ENCODE measurements around the gene FBXO8.

FBXO8 gene

GRCh38 chr4:174244441-174244840 is 39.0 kb downstream of the FBXO8 start:
- Histone ChIP-seq H3K4me1 (ENCODE audit: insufficient read depth, low read length, poor library complexity, severe bottlenecking) (peaks cover 4% of the 10 kb centered on the region), H3K9me3 (ENCODE audit: insufficient read depth, low read depth, low read length) (no peaks in the 10 kb centered on the region), H3K27me3 (ENCODE audit: insufficient read depth, low read length, poor library complexity, severe bottlenecking) (no peaks in the 10 kb centered on the region), H3K9me2 (replicated peaks; ENCODE audit: low read depth, low read length) (no peaks in the 10 kb centered on the region), H4K20me1 (ENCODE audit: insufficient read depth, low read length, poor library complexity, severe bottlenecking) (no peaks in the 10 kb centered on the region), H3K79me2 (ENCODE audit: insufficient read depth, low read length) (no peaks in the 10 kb centered on the region), H3K4me2 (ENCODE audit: low read depth, low read length, poor library complexity, severe bottlenecking) (no peak overlapping the region), H3K9ac (ENCODE audit: low read depth, low read length, poor library complexity, severe bottlenecking) (no peak overlapping the region), H2AFZ (ENCODE audit: low read length) (no peak overlapping the region), H3F3A (ENCODE audit: low read depth) (no peaks in the 10 kb centered on the region), H3K36me3 (ENCODE audit: insufficient read depth, low read length) (0 out of 2 replicates have a peak, but pooled peaks cover 1% of the 10 kb centered on the region), H3K4me3 (ENCODE audit: low read length, poor library complexity, severe bottlenecking) (no peak overlapping the region)
- TF ChIP-seq EZH2phosphoT487 (IDR thresholded peaks at IDR 0.05; ENCODE audit: borderline replicate concordance) = no peak

GRCh38 chr4:174241162-174241561 is 42.3 kb downstream of the FBXO8 start:
- Histone ChIP-seq H4K20me1 (ENCODE audit: insufficient read depth, low read length, poor library complexity, severe bottlenecking) (no peaks in the 10 kb centered on the region), H3K9me3 (ENCODE audit: insufficient read depth, low read depth, low read length) (no peaks in the 10 kb centered on the region), H3K79me2 (ENCODE audit: insufficient read depth, low read length) (no peaks in the 10 kb centered on the region), H3K27me3 (ENCODE audit: insufficient read depth, low read length, poor library complexity, severe bottlenecking) (no peaks in the 10 kb centered on the region), H3K4me2 (ENCODE audit: low read depth, low read length, poor library complexity, severe bottlenecking) (no peak overlapping the region), H3K9me2 (replicated peaks; ENCODE audit: low read depth, low read length) (no peaks in the 10 kb centered on the region), H3K4me3 (ENCODE audit: low read length, poor library complexity, severe bottlenecking) (no peak overlapping the region), H3F3A (ENCODE audit: low read depth) (no peaks in the 10 kb centered on the region), H3K9ac (ENCODE audit: low read depth, low read length, poor library complexity, severe bottlenecking) (no peak overlapping the region), H3K36me3 (ENCODE audit: insufficient read depth, low read length) (peaks cover 9% of the 10 kb centered on the region; the same call in 1 of the 2 replicates), H3K4me1 (ENCODE audit: insufficient read depth, low read length, poor library complexity, severe bottlenecking) (peaks cover 4% of the 10 kb centered on the region), H2AFZ (ENCODE audit: low read length) (no peak overlapping the region)
- TF ChIP-seq EZH2phosphoT487 (IDR thresholded peaks at IDR 0.05; ENCODE audit: borderline replicate concordance) = no peak

DNA sequence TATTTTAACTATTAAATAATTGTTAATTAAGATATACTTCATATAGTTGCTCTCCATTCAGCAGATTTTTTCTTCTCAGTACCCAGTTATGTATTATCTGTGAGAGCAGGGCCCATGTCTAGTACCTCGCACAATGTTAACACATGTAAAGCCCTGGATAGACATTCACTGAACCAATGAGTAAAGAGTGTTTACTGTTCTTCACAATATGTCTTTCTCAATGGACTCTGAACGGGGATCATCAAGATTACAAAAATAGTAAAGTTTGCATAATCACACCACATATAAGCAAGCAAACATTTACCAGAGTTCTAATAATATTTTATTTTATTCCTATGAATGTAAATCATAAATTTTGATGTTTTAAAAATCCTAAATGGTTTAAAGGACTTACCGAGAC is 47.1 kb downstream of the FBXO8 start:
- Histone ChIP-seq H3K9ac (ENCODE audit: low read depth, low read length, poor library complexity, severe bottlenecking) (no peak overlapping the region), H3K27me3 (ENCODE audit: insufficient read depth, low read length, poor library complexity, severe bottlenecking) (no peaks in the 10 kb centered on the region), H3K9me3 (ENCODE audit: insufficient read depth, low read depth, low read length) (no peaks in the 10 kb centered on the region), H3F3A (ENCODE audit: low read depth) (no peaks in the 10 kb centered on the region), H3K9me2 (replicated peaks; ENCODE audit: low read depth, low read length) (no peaks in the 10 kb centered on the region), H3K4me2 (ENCODE audit: low read depth, low read length, poor library complexity, severe bottlenecking) (no peak overlapping the region), H4K20me1 (ENCODE audit: insufficient read depth, low read length, poor library complexity, severe bottlenecking) (no peaks in the 10 kb centered on the region), H2AFZ (ENCODE audit: low read length) (no peak overlapping the region), H3K4me3 (ENCODE audit: low read length, poor library complexity, severe bottlenecking) (no peak overlapping the region), H3K36me3 (ENCODE audit: insufficient read depth, low read length) (peaks cover 9% of the 10 kb centered on the region; the same call in 1 of the 2 replicates), H3K4me1 (ENCODE audit: insufficient read depth, low read length, poor library complexity, severe bottlenecking) (no peaks in the 10 kb centered on the region), H3K79me2 (ENCODE audit: insufficient read depth, low read length) (no peaks in the 10 kb centered on the region)
- no peak for TF ChIP-seq EZH2phosphoT487 (IDR thresholded peaks at IDR 0.05; ENCODE audit: borderline replicate concordance)
- TF ChIP-seq, protein P1, sequence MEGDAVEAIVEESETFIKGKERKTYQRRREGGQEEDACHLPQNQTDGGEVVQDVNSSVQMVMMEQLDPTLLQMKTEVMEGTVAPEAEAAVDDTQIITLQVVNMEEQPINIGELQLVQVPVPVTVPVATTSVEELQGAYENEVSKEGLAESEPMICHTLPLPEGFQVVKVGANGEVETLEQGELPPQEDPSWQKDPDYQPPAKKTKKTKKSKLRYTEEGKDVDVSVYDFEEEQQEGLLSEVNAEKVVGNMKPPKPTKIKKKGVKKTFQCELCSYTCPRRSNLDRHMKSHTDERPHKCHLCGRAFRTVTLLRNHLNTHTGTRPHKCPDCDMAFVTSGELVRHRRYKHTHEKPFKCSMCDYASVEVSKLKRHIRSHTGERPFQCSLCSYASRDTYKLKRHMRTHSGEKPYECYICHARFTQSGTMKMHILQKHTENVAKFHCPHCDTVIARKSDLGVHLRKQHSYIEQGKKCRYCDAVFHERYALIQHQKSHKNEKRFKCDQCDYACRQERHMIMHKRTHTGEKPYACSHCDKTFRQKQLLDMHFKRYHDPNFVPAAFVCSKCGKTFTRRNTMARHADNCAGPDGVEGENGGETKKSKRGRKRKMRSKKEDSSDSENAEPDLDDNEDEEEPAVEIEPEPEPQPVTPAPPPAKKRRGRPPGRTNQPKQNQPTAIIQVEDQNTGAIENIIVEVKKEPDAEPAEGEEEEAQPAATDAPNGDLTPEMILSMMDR (conservative IDR thresholded peaks at IDR 0.05; ENCODE audit: low read length) = no peak

DNA sequence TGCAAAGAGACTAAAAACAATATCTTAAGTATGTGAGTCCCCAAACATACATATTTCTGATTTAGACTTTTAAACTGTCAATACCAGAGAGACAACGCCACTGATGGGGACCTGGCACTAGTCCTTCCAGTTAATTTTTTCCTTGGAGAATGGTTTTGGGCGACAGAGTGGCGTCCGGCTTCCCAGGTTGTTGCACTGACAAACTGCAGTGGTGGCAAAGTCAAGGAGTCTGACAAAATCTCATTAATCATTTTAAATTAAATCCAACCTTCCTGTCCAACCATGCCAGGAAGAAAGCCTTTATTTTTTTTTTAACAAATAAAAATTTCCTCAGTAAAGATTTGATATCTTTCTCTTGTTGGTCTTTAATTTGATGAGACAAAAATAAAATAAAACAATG is 52.8 kb downstream of the FBXO8 start:
- Histone ChIP-seq H3K9me2 (replicated peaks; ENCODE audit: low read depth, low read length) (no peaks in the 10 kb centered on the region), H2AFZ (ENCODE audit: low read length) (no peak overlapping the region), H3K27me3 (ENCODE audit: insufficient read depth, low read length, poor library complexity, severe bottlenecking) (no peaks in the 10 kb centered on the region), H3K9ac (ENCODE audit: low read depth, low read length, poor library complexity, severe bottlenecking) (no peak overlapping the region), H3F3A (ENCODE audit: low read depth) (no peaks in the 10 kb centered on the region), H3K4me3 (ENCODE audit: low read length, poor library complexity, severe bottlenecking) (no peak overlapping the region), H3K4me1 (ENCODE audit: insufficient read depth, low read length, poor library complexity, severe bottlenecking) (no peaks in the 10 kb centered on the region), H3K79me2 (ENCODE audit: insufficient read depth, low read length) (no peaks in the 10 kb centered on the region), H3K9me3 (ENCODE audit: insufficient read depth, low read depth, low read length) (no peaks in the 10 kb centered on the region), H3K36me3 (ENCODE audit: insufficient read depth, low read length) (no peaks in the 10 kb centered on the region), H3K4me2 (ENCODE audit: low read depth, low read length, poor library complexity, severe bottlenecking) (no peak overlapping the region), H4K20me1 (ENCODE audit: insufficient read depth, low read length, poor library complexity, severe bottlenecking) (no peaks in the 10 kb centered on the region)
- TF ChIP-seq, protein P1 (conservative IDR thresholded peaks at IDR 0.05; ENCODE audit: low read length) = no peak
- TF ChIP-seq EZH2phosphoT487 (IDR thresholded peaks at IDR 0.05; ENCODE audit: borderline replicate concordance) = no peak
